Stimulated activated CD4-positive, alpha-beta T cell treated with anti-CD3 and anti-CD28 coated beads, Interleukin-12 subunit alpha, Interleukin-12 subunit beta, amount 100 ng/mL, for 24 hours (primary cell): ENCODE results near the gene NRP2.

Source experiments
- DNase-seq, 2 experiments: peaks; one replicate each; pipeline ENCODE4 v3.0.0-alpha.2; 2020; ENCODE audit warnings: low read depth in 2 of 2

The NRP2 gene

DNA sequence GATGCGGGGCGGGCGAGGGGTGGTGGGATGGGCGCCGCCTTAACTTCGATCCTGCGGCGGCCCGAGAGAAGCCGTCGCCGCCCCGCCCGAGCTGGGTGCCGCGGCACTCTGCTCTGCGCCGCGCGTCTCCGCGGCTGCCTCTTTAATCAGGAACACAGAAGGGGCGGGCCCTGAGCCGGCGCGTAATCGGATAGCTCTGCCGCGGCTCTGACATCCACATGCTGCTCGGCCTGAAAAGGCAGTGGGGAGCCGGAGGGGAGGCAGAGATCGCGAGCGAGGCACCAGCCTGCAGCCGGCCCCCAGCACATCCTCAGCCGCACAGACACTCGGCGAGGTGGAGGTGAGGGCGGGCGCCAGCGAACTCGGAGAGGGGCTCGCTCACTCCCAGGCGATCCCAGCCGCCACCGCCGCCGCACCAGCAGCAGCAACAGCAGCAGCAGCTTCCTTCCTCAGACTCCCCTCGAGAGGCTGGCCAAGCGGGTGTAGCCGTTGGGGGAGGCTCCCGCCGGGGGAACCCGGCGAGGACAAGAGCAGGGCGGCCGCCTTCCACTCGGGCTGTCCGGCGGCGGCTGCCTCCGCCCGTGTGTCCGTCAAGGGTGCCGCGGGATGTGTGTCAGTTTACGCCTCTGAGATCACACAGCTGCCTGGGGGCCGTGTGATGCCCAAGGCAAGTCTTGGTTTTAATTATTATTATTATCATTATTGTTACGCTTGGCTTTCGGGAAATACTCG, at the start of gene NRP2:
NRP2 (plus strand) TSS at position 263 of the 732 bp plus-strand sequence. CDS start 790 bp downstream, outside the sequence.
- DNase-seq, result peak in 1 of 2 experiments; percentile 50

DNA sequence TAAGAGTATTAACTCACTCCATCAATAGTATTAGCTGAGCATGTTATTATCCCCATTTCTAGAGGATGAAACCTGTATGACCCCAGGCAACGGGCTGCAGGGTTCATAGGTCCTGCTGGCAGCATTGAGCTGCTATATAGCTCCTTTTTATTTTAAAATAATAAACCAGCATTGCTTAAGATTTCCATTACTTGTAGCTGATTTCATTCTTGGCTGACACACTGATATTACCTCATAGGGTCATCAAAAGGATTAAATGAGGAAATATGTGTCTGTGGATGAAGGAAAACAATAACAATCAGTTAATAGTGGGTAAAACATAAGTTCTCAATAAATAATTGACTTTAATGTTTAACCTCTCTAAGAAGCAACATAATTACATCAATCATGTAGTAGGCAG, 48.3 kb upstream of the NRP2 start:
- no peak for DNase-seq

DNA sequence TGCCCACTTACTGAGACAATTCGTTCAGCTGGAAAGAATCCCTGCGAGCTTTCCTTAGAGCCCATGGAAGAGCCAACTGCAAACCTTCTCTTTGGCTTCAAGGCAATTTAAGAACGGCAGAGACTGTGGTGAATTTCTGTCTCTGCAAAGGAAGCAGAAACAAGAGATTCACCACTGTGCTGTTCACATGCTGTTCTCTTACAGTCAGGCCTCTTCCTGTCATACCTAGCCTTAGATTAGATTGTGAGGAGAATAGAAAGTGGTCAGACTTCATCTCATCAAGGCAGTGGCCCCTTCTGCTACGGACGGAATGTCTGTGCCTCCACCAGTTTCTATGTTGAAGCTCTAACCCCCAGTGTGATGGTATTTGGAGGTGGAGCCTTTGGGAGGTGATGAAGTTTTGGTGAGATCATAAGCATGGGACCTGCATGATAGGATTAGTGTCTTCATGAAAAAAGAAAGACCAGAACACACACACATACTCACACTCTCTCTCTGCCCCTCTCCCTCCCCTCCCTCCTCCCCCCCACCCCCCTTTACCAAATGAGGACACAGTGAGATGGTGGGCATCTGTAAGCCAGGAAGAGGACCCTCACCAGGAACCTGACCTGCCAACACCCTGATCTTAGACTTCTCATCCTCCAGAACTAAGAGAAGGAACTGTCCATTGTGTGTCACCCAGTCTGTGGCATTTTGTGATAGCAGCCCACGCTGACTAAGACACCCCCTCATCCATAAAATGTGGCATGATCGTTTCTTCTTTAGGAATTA, 45.6 kb upstream of the NRP2 start:
- DNase-seq, result no peak

- no peak for DNase-seq
Observed at GRCh38 chr2:205637320-205637602, 45.0 kb upstream of the NRP2 start.

DNA sequence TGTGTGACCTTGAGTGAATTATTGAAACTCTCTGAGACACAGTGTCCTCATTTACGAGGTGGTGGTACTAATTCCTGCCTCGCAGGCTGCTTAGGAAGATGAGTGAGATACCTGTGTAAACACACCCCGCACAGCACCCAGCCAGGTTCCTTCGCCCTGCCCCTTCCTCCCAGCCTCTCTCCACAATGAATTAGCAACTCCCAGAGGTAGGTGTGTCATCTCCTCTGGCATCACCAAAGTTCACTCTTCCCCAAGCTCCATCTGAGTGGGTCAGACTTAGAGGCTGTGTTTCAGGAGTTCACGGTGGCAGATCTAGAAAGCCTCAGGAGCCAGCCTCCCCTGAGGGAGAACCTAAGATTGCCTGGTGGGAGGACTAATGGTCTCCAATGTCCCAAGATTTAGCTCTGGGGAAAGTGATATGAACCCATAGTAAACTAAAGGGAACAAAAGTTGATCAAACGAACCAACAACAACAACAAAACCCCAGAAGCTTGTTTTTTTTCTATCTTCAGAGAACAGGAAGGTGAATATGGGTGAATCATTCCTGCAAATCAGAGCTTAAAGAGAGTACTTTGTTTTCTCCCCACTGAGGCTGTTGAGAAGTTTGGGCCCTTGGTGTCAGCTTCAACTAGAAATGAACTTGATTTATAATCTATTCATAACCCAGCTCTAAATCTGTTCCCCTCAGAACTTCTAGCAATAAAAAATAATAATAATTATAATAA, 44.4 kb upstream of the NRP2 start:
- DNase-seq, result no peak

DNA sequence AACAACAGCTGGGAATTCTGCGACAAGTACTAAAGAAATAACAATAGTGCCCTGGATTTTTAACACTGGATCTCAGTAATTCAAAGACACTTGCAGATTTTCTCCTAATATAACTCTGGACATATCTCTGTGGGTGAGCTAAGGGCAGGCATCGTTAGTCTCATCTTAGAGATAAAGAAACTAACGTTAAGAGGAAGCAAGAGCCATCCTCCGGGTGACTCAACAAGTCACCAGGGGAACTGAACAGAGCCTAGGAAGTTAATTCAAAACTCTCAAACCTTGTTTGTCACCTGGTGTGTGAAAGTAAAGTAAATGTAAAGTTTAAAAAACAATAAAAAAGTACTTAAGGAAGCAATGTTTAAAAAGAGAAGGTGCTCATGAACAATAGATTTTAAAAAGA, 41.6 kb upstream of the NRP2 start:
- DNase-seq, result no peak

DNA sequence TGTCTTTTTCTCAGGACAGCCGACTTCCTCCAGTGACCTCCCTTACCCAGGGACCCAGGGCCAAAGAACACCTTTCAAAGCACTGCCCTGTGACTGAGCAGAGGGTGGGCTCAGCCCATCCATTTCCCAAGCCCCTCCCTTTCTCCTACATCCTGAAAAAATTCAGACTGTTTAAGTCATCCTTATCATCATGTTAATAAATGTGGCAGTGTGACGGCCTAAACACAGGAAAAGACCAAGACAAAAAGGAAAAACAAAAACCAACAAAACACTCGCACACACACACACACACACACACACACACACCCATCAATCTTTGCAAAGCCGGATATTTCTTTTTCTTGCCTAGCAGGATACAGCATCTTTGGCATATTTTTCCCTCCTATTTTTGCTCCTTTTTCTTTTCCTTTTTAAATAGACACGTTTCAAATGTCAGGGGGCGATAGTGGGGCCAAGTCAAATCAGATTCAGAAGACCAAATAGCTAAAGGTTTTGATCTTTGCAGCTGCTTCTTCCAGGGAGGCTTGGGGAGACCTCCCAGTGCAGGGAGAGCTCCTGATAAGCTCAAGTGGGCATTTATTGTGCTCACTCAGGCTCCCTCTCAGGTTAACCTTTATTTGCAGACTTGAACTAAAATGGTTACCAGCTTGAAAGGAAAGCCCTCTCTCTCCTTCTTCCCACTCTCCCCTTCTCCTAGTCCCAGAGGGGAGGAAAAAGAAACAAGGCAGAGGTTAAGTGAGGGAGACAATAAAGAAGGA, 39.5 kb upstream of the NRP2 start:
- DNase-seq, result no peak

DNA sequence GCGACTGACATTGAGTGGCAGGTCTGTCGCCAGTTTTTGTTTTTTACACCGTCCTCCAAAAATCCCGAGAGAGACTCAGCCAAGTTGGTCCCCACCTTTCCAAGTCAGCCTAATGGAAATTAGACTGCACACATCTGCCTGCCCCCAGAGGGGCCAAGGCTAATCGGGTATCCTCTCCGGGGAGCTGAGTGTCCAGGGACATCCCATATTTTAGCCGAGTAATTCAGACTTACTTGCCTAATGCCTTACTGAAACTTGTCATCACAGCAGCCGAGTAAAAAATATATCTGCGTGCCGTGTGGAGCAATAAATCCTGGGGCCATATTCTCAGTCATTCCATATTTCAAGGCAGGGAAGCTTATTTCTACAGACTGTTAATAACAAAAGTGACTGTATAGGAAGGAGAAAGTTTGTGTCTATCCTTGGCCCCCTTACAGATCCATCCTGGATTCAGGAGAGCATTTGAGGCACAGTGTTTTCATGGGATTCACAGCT, 38.9 kb upstream of the NRP2 start:
- no peak for DNase-seq

- no peak for DNase-seq
Observed at GRCh38 chr2:205644018-205644417, 38.3 kb upstream of the NRP2 start.

DNA sequence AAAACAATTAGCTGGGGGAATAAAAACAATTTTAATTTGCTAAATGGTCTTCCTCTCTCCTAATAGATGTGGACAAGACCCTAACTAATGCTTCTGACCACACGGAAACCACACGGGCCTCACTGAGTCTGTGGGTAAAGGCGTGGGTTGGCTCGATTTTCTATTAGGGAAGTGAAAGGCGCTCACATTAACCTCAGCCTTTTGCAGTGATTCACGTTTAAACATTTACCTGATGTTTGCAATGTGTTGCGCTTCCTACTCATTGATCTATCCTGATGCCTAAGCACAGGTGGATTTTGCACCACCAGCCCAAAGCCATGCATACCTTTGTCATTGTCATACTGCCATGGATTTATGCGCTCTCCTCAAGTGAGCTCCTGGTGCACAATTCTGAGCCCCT, 35.6 kb upstream of the NRP2 start:
- DNase-seq, result no peak

DNA sequence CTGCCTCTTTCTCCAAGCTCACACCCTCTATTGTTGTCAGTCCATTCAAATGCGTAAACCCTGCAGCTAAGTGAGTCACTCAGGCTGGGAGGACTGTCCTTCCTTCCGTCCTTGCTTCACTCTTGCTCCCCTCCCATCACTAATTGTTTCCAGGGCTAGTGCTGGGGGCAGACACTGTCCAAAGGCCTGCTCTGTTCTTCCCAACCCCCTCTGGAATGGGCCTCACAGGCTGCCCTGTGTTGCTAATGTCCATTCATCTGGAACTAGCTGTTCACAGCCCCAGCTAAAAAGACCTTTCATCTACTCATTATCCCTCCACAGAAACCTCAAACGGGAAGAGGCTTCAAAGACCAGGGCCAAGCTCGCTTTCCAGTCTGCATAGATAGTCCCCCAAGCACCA, 31.9 kb upstream of the NRP2 start:
- DNase-seq, result no peak

DNA sequence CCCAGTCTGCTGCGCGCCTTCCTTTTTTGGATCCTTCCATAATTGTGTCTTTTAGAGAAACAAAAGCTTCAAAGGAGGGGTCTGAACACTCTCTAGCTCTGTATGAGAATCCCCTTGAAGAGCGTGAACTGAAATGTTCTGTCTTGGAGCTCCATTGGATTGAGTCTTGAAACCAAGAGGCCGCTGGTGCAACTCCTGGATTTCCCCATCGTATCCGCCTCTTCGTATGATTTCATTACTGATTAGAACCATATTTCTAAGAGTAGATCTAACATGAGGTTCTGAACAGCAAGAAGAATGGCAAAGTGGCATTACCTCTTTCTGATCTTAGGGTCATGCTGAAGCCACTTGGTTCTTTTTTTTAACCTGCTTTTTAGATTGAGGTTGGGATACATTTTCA, 31.4 kb upstream of the NRP2 start:
- no peak for DNase-seq

GRCh38 chr2:205651719-205652118, 30.6 kb upstream of the NRP2 start:
- no peak for DNase-seq

DNA sequence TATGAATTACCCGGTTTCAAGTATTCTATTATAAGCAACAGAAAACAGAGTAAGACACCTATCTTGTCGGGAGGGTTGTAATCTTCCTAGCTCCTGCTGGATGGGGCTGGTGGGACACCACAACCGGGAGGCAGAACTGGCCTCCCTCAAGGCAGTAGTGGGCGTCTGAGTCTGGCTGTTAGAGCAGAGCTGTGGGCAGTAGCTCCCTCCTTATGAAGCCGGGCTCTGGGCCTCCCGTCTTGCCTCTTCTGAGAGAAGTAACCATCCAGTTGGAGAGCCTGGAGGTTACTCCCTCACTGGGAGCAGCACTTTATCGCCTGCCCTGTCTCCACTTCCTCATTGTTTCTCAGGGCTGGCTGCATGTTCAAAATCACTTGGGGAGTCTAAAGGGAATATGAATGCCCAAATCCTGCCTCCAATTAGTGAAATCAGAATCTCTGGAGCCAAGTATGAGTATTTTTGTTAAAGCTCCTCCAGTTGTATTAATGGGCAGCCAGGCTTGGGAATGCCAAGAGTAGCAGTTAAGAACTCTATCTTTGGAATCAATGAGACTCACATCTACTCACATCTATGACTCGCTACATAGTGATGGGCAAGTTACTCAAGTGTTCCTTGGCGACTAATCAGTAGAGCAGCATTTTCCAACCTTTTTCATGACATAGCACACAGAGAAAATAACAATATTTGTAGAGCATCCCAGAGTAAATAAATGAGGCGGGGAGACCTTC, 27.3 kb upstream of the NRP2 start:
- no peak for DNase-seq

DNA sequence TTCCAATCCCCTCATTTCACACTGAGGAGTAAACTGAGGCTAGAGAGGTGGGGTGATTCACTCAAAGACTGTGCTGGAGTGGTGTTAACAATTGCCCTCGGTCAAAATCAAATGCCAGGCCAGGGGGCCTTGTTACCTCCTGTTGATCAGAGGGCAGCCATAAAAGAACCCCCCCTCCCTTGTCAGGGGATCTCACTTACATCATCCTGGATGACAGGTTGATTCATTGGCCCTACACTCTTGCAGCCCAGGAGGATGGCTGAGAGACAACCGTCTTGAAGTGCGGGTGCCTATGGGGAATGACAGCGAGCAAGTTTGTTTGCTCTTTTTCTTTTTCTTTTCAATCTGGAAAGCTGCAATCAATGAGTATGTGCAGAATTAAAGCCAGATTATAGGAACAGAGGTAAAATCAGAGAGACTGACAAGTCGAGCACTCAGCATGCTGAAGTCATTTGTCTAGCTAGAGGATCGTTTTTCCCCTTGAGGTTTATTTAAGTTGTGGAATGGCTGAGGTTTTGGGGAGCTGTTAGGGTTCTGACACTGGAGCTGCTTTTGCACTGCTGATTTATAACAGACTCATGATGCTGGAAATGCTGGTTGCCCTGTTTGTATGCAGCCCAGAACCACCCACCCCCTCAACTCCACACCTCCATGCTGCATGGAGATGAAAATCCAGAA, 26.4 kb upstream of the NRP2 start:
- no peak for DNase-seq

DNA sequence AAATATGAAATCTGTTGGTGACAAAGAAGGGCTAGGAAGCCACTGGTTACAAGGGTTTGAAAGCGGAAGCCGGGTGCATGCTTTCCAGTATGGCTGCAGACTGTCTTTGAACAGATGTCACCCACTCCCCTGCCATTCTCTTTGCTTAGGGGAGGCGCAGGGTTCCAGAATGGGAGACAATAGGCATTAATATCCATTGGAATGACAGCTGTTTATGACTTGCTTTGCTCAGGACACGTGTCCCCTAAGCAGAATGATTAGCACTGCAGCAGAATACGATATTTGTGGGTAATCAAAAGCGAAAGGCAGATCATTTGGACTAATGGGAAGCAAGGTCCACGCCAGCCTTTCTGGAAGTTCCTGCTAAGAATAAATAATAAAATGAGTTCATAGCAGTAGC, 25.8 kb upstream of the NRP2 start:
- DNase-seq, result no peak

DNA sequence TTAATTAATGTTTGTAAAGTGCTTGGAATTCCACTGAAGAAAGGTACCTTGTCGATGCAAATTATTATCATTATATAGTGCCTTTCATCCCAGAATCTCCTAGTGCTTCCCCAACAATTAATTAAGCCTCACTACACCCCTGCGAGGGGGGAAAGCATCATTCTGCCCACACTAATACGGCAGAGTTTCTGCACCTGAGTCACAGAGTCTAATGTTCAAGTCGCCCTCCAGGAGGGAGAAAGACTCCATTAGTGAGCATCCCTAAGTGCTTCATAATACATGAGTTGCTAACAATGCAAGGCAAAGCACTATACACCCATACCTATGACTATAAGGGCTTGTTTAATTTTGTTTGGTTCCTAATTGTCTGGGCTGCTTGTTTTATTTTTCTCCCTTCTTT, 25.4 kb upstream of the NRP2 start:
- no peak for DNase-seq

DNA sequence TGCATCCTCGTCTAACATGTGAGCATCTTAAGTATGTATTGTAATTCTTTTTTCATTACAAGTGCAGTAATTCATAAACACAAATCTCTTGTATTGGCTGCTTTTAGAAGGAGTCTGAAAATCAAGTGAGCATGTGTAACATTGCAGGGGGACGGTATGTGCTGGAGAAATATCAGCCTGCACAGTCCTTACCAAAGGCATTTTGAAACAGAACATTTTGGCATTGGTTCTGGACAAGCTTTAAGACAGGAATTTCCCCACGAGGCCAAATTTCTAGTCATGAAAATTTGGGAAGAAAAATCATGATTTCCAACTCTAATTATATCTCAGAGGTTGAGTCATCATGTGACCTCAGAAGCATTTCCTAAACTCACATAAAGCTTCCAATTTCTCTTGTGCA, 24.7 kb upstream of the NRP2 start:
- no peak for DNase-seq

DNA sequence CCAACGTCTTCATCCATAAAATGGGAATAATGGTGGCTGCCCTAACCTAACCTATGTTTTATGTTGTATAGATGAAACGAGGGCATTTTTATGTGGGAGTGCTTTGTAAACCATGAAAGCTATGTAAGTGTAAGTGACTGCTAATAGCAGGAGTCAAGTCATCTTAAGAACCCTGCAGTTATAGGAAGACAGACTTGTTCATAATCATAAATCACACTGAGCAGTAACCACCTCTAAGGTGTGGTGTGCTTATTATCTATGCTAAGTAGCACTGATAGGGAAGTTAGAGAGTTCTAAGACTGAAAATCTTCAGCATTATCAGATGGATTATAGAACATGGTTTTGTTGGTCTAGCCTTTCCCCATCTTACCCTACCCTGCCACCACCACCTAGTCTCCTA, 24.2 kb upstream of the NRP2 start:
- no peak for DNase-seq

GRCh38 chr2:205658572-205658971, 23.7 kb upstream of the NRP2 start:
- no peak for DNase-seq

GRCh38 chr2:205659922-205660321, 22.4 kb upstream of the NRP2 start:
- no peak for DNase-seq
